ENCODE measurements around the gene ZNF672. TPM values are rescaled to one million over a fixed set of nuclear protein-coding genes. Genes with fewer than 3 reads are reported as not detected.
A peak's percentile ranks its signal among the peaks of the same experiment; 100 is the strongest.

ZNF672 gene
- total and polyA plus RNA-seq, 2 of the 13 experiments (the other 11 are each of a cell fraction or from before 2014, with no cell fraction given): 17.2 to 22.9 TPM

DNA sequence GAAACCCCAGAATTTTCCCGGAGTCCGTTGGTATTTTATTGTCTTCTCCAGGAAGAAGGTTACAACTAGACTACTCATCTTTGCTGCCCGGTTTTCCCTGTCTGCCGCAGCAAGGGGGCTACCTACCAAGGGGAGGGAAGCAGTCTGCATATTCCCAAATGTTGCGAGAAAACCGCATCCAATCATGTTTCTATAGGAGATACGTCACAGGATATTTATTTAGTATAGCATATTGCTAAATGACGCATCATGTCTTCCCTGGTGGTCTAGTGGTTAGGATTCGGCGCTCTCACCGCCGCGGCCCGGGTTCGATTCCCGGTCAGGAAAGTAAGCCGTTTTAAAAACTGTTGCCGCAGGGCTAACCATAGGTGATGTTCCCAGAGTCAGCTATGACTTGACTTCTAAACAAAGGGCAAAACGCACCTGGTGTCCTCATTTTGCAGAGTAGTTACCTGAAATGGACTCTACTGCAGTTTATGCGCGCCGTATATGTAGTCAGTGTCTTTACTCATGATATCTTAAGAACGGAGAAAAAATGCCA lies 36.0 kb downstream of the ZNF672 start (continued):
- TF ChIP-seq, protein P1, sequence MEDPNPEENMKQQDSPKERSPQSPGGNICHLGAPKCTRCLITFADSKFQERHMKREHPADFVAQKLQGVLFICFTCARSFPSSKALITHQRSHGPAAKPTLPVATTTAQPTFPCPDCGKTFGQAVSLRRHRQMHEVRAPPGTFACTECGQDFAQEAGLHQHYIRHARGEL (CRISPR knock-in tag; IDR thresholded peaks at IDR 0.05): no peak
- TF ChIP-seq, protein P2, sequence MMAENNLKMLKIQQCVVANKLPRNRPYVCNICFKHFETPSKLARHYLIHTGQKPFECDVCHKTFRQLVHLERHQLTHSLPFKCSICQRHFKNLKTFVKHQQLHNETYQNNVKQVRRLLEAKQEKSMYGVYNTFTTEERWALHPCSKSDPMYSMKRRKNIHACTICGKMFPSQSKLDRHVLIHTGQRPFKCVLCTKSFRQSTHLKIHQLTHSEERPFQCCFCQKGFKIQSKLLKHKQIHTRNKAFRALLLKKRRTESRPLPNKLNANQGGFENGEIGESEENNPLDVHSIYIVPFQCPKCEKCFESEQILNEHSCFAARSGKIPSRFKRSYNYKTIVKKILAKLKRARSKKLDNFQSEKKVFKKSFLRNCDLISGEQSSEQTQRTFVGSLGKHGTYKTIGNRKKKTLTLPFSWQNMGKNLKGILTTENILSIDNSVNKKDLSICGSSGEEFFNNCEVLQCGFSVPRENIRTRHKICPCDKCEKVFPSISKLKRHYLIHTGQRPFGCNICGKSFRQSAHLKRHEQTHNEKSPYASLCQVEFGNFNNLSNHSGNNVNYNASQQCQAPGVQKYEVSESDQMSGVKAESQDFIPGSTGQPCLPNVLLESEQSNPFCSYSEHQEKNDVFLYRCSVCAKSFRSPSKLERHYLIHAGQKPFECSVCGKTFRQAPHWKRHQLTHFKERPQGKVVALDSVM (CRISPR knock-in tag; IDR thresholded peaks at IDR 0.05): no peak
- TF ChIP-seq MAZ (IDR thresholded peaks at IDR 0.05; ENCODE audit: borderline replicate concordance, low read depth, low read length): peak; percentile 11; the same call in 1 of the 2 replicates
- 0 out of 2 replicates have a peak, but pooled peaks have one; percentile 17 for TF ChIP-seq MAZ (CRISPR knock-in tag; IDR thresholded peaks at IDR 0.05; ENCODE audit: low read depth)
- TF ChIP-seq SRSF4 (IDR thresholded peaks at IDR 0.05; ENCODE audit: low read depth, low read length, poor library complexity, severe bottlenecking): no peak
- TF ChIP-seq STAT5B (CRISPR knock-in tag; IDR thresholded peaks at IDR 0.05): no peak
- 0 out of 2 replicates have a peak, but pooled peaks have one; percentile 1 for TF ChIP-seq ZNF274 (CRISPR knock-in tag; IDR thresholded peaks at IDR 0.05)
- TF ChIP-seq, protein P3, sequence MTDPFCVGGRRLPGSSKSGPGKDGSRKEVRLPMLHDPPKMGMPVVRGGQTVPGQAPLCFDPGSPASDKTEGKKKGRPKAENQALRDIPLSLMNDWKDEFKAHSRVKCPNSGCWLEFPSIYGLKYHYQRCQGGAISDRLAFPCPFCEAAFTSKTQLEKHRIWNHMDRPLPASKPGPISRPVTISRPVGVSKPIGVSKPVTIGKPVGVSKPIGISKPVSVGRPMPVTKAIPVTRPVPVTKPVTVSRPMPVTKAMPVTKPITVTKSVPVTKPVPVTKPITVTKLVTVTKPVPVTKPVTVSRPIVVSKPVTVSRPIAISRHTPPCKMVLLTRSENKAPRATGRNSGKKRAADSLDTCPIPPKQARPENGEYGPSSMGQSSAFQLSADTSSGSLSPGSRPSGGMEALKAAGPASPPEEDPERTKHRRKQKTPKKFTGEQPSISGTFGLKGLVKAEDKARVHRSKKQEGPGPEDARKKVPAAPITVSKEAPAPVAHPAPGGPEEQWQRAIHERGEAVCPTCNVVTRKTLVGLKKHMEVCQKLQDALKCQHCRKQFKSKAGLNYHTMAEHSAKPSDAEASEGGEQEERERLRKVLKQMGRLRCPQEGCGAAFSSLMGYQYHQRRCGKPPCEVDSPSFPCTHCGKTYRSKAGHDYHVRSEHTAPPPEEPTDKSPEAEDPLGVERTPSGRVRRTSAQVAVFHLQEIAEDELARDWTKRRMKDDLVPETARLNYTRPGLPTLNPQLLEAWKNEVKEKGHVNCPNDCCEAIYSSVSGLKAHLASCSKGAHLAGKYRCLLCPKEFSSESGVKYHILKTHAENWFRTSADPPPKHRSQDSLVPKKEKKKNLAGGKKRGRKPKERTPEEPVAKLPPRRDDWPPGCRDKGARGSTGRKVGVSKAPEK (CRISPR knock-in tag; IDR thresholded peaks at IDR 0.05; ENCODE audit: borderline replicate concordance): no peak
- 0 out of 2 replicates have a peak, but pooled peaks have one; percentile 34 for TF ChIP-seq FOXA3 (CRISPR knock-in tag; IDR thresholded peaks at IDR 0.05)
- 0 out of 2 replicates have a peak, but pooled peaks have one; percentile 20 for TF ChIP-seq ONECUT2 (CRISPR knock-in tag; IDR thresholded peaks at IDR 0.05)
- no peak for TF ChIP-seq NFIB (CRISPR knock-in tag; IDR thresholded peaks at IDR 0.05; ENCODE audit: borderline replicate concordance)
- no peak for TF ChIP-seq SRF (IDR thresholded peaks at IDR 0.05; ENCODE audit: low read depth, low read length)
- TF ChIP-seq JUND (CRISPR knock-in tag; IDR thresholded peaks at IDR 0.05): no peak
- no peak for TF ChIP-seq NFE2 (CRISPR knock-in tag; IDR thresholded peaks at IDR 0.05)
- no peak for TF ChIP-seq SP4 (CRISPR knock-in tag; IDR thresholded peaks at IDR 0.05)
- TF ChIP-seq SIX1 (CRISPR knock-in tag; IDR thresholded peaks at IDR 0.05; ENCODE audit: borderline replicate concordance): no peak
- no peak for TF ChIP-seq ZSCAN21 (CRISPR knock-in tag; IDR thresholded peaks at IDR 0.05; ENCODE audit: borderline replicate concordance)
- TF ChIP-seq ETV6 (CRISPR knock-in tag; conservative IDR thresholded peaks at IDR 0.05): no peak
- no peak; the same call in 1 of the 2 replicates for TF ChIP-seq THAP11 (CRISPR knock-in tag; IDR thresholded peaks at IDR 0.05)
- no peak for TF ChIP-seq PHF21A (CRISPR knock-in tag; IDR thresholded peaks at IDR 0.05)
- 0 out of 2 replicates have a peak, but pooled peaks have one; percentile 58 for TF ChIP-seq ZNF329 (CRISPR knock-in tag; IDR thresholded peaks at IDR 0.05; ENCODE audit: low read depth)
- TF ChIP-seq, protein P4, sequence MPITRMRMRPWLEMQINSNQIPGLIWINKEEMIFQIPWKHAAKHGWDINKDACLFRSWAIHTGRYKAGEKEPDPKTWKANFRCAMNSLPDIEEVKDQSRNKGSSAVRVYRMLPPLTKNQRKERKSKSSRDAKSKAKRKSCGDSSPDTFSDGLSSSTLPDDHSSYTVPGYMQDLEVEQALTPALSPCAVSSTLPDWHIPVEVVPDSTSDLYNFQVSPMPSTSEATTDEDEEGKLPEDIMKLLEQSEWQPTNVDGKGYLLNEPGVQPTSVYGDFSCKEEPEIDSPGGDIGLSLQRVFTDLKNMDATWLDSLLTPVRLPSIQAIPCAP (CRISPR knock-in tag; IDR thresholded peaks at IDR 0.05; ENCODE audit: low read depth): 0 out of 2 replicates have a peak, but pooled peaks have one; percentile 10
- no peak for TF ChIP-seq KLF15 (CRISPR knock-in tag; IDR thresholded peaks at IDR 0.05; ENCODE audit: borderline replicate concordance)
- no peak for TF ChIP-seq ZNF530 (CRISPR knock-in tag; IDR thresholded peaks at IDR 0.05; ENCODE audit: low read depth)
- peak; percentile 12 for TF ChIP-seq ZNF766 (CRISPR knock-in tag; IDR thresholded peaks at IDR 0.05; ENCODE audit: borderline replicate concordance)
- no peak for TF ChIP-seq ZNF713 (CRISPR knock-in tag; IDR thresholded peaks at IDR 0.05)

All from HepG2 (cell line).